ENCODE measurements around the gene DNAJC4. TPM values are rescaled to one million over a fixed set of nuclear protein-coding genes. Genes with fewer than 3 reads are reported as not detected.
A peak's percentile ranks its signal among the peaks of the same experiment; 100 is the strongest.

Gene DNAJC4
- total RNA-seq, 2 experiments from 2014 or later = 14.1 to 42.4 TPM

GRCh38 chr11:64252003-64252872 is 21.9 kb downstream of the DNAJC4 start:
- Histone ChIP-seq H3K9me2 (ENCODE audit: insufficient read depth, low read length) (no peaks in the 10 kb centered on the region), H3K4me1 (ENCODE audit: insufficient read depth, low read length, poor library complexity, severe bottlenecking) (peaks cover 51% of the 10 kb centered on the region), H3K36me3 (ENCODE audit: insufficient read depth, low read length) (no peaks in the 10 kb centered on the region), H2AFZ (ENCODE audit: low read length) (peak overlapping the region; percentile 54; the same call in 1 of the 2 replicates), H4K20me1 (ENCODE audit: insufficient read depth, low read length) (no peaks in the 10 kb centered on the region), H3K27ac (ENCODE audit: low read depth, low read length, poor library complexity, severe bottlenecking) (no peak overlapping the region), H3K79me2 (ENCODE audit: insufficient read depth, low read depth, low read length) (no peaks in the 10 kb centered on the region), H3K9me3 (ENCODE audit: low read length) (no peaks in the 10 kb centered on the region), H3K4me2 (ENCODE audit: low read length) (peak overlapping the region; percentile 98), H3K4me3 (ENCODE audit: low read depth, low read length, poor library complexity, severe bottlenecking) (peak overlapping the region; percentile 76)
- peak; percentile 36 for DNase-seq (ENCODE audit: low spot score)
- POLR2A ChIA-PET = interaction anchor here (0.6 to 0.7 kb wide), 2 partner anchors 35 to 670 kb away, joined by 3 to 7 read pairs; no protein-coding TSS in a partner anchor
- intact Hi-C loops (cut with micrococcal nuclease; ENCODE audit: unreplicated experiment) = no loop called here
- BruUV-seq (replicated peaks) = no TSS peak
- CTCF ChIA-PET (ENCODE audit: unreplicated experiment) = interaction anchor here (0.5 to 1.3 kb wide), 3 partner anchors 34 to 65 kb away, joined by 3 to 4 read pairs (median 3); partner anchors contain the start of gene TRMT112
- TF ChIP-seq EZH2phosphoT487 (IDR thresholded peaks at IDR 0.05; ENCODE audit: borderline replicate concordance, low read depth, low read length) = no peak
- TF ChIP-seq CTCF (conservative IDR thresholded peaks at IDR 0.05; ENCODE audit: low read length) = peak; percentile 71

GRCh38 chr11:64253043-64253442 is 22.7 kb downstream of the DNAJC4 start:
- CTCF ChIA-PET (ENCODE audit: unreplicated experiment) = no interaction called here
- Histone ChIP-seq H3K9me2 (ENCODE audit: insufficient read depth, low read length) (no peaks in the 10 kb centered on the region), H4K20me1 (ENCODE audit: insufficient read depth, low read length) (no peaks in the 10 kb centered on the region), H3K36me3 (ENCODE audit: insufficient read depth, low read length) (no peaks in the 10 kb centered on the region), H3K79me2 (ENCODE audit: insufficient read depth, low read depth, low read length) (no peaks in the 10 kb centered on the region), H2AFZ (ENCODE audit: low read length) (no peak overlapping the region), H3K9me3 (ENCODE audit: low read length) (no peaks in the 10 kb centered on the region), H3K4me3 (ENCODE audit: low read depth, low read length, poor library complexity, severe bottlenecking) (no peak overlapping the region), H3K4me2 (ENCODE audit: low read length) (peak overlapping the region; percentile 98; the same call in 1 of the 2 replicates), H3K4me1 (ENCODE audit: insufficient read depth, low read length, poor library complexity, severe bottlenecking) (peaks cover 44% of the 10 kb centered on the region), H3K27ac (ENCODE audit: low read depth, low read length, poor library complexity, severe bottlenecking) (no peak overlapping the region)
- intact Hi-C loops (cut with micrococcal nuclease; ENCODE audit: unreplicated experiment) = no loop called here
- POLR2A ChIA-PET = no interaction called here
- no TSS peak for BruUV-seq (replicated peaks)
- DNase-seq (ENCODE audit: low spot score) = no peak
- no peak for TF ChIP-seq CTCF (conservative IDR thresholded peaks at IDR 0.05; ENCODE audit: low read length)
- TF ChIP-seq EZH2phosphoT487 (IDR thresholded peaks at IDR 0.05; ENCODE audit: borderline replicate concordance, low read depth, low read length) = no peak

- H4K20me1 ChIP-seq (ENCODE audit: insufficient read depth, low read length) = no peaks in the 10 kb centered on the region
- no peaks in the 10 kb centered on the region for H3K9me3 ChIP-seq (ENCODE audit: low read length)
- DNase-seq (ENCODE audit: low spot score) = no peak
- no peak overlapping the region for H2AFZ ChIP-seq (ENCODE audit: low read length)
- POLR2A ChIA-PET = interaction anchor here (1.1 kb wide), 1 partner anchor 14 kb away, joined by 6 read pairs; no protein-coding TSS in a partner anchor
- no peak overlapping the region for H3K27ac ChIP-seq (ENCODE audit: low read depth, low read length, poor library complexity, severe bottlenecking)
- H3K4me3 ChIP-seq (ENCODE audit: low read depth, low read length, poor library complexity, severe bottlenecking) = no peak overlapping the region
- CTCF ChIA-PET (ENCODE audit: unreplicated experiment) = no interaction called here
- BruUV-seq (replicated peaks) = no TSS peak
- H3K79me2 ChIP-seq (ENCODE audit: insufficient read depth, low read depth, low read length) = no peaks in the 10 kb centered on the region
- TF ChIP-seq CTCF (conservative IDR thresholded peaks at IDR 0.05; ENCODE audit: low read length) (no peak), EZH2phosphoT487 (IDR thresholded peaks at IDR 0.05; ENCODE audit: borderline replicate concordance, low read depth, low read length) (no peak)
- H3K4me2 ChIP-seq (ENCODE audit: low read length) = no peak overlapping the region
- H3K36me3 ChIP-seq (ENCODE audit: insufficient read depth, low read length) = no peaks in the 10 kb centered on the region
- peaks cover 40% of the 10 kb centered on the region for H3K4me1 ChIP-seq (ENCODE audit: insufficient read depth, low read length, poor library complexity, severe bottlenecking)
- intact Hi-C loops (cut with micrococcal nuclease; ENCODE audit: unreplicated experiment) = no loop called here
- no peaks in the 10 kb centered on the region for H3K9me2 ChIP-seq (ENCODE audit: insufficient read depth, low read length)
Measured at GRCh38 chr11:64253481-64253880, 23.1 kb downstream of the DNAJC4 start.
